ENCODE data around the gene CRLF1. TPM values are rescaled to one million over a fixed set of nuclear protein-coding genes. Genes with fewer than 3 reads are reported as not detected.
"Not testable (repeated sequence)": the region's sequence is repeated elsewhere in the genome, so short reads cannot be mapped to it uniquely, and the experiment has no call there.

Gene CRLF1
- total RNA-seq, 1 donor from 2014 or later, result not detected

DNA sequence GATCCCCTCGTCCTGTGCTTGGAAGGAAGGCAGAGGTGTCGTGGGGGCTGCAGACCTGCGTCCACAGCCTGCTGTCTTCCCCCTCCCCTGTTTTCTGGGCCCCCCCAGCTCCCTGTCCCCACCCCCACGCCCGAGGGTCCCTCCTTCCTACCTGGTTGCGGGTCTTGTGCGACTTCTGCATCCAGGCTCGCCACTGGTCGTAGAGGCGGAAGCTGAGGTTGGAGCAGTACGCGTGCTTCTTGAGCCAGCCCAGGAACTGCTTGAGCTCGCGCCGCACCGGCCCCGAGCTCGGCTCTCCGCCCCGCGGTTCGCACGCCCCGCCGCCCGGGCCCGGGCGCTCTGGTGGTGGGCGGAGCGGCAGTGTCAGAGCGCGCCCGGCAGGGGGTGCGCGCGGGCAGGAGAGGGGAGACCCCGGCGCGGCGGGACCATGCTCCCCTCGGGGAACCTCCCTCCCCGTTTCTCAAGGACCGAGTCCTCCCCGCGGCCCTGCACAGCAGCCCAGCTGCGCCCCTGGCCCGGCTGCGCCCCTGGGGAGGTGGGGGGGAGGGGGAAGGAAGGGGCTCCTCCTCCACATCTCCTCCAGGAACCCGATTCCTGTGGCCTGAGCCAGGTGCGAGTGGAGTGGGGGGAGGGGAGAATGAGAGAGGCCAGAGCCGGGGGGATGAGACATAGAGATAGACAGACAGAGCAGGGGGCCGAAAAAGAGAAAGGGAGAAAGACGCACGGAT lies 12.3 kb downstream of the CRLF1 start:
- intact Hi-C loops (cut with micrococcal nuclease), result loop anchor here (1.0 kb wide), 1 partner anchor 253 kb away; no protein-coding TSS in a partner anchor

DNA sequence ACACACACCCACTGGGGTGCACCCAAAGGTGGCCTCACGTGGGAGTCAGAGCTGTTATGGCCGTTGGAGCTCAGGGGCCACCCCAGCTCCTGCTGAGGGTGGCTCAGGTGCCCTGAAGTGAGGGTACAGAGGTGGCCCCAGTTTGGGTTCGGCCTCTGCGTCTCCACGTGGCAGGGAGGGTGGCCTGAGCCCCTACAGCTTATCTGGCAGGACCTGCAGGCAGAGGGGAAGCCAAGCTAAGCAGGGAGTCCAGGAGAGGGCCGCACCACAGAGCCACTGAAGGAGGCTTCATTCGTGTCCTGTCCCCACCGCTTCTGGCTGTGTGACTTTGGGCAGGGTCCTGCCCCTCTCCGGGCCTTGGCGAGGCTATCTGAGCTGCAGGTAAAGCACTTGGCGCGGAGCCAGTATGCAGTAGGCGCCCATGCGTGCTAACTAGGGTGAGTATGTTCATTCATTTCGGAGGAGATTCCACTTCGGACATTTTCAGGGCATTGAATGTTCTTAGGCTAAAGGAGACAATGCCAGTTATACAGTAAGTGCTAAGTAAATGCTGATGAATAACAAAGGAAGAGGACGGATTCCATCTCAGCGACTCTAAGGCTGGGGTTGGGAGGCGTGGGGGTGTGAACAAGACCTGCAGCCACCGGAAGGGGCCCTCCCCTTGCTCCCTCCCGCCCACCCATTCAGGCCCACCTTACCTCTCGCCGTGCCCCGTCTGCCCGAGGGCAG lies 13.1 kb downstream of the CRLF1 start:
- intact Hi-C loops (cut with micrococcal nuclease), result loop anchor here (1.0 kb wide), 1 partner anchor 254 kb away; no protein-coding TSS in a partner anchor

DNA sequence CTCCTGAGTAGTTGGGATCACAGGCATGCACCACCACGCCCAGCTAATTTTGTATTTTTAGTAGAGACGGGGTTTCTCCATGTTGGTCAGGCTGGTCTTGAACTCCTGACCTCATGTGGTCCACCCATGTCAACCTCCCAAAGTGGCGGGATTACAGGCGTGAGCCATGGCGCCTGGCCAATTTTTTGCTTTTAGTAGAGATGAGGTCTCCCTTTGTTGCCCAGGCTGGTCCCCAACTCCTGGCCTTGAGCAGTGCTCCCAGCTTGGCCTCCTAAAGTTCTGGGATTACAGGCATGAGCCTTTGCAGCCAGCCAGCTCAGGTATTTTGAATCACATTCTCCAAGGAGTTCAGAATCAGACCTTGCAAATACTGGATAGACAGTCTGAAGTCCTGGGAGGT lies 13.9 kb downstream of the CRLF1 start:
- intact Hi-C loops (cut with micrococcal nuclease), result not testable (repeated sequence)

DNA sequence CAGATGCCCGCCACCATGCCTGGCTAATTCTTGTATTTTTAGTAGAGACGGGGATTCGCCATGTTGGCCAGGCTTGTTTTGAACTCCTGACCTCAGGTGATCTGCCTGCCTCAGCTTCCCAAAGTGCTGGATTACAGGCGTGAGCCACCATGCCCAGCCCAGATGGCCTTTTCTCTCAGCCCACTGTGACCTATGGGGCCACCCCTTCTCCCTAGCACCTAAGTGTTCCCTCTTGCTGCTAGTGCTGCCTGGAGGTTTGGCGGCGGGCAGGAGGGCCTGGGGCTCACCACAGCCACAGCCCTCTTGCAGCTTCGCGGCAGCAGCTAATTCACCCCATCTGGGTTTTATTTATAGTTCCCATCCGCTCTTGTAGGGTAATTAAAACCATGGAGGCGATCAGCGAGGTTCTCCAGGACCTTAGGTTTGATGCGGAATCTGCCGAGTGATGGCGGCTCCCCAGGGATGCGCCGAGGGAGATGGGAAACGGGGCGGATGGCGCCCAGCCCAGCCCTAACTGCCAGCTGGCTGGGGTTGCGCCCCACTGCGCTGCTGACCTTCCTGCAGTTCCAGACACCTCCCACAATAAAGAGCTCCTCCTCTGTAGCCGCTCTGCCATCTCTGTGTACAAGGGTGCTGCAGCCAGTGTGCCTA lies 14.7 kb downstream of the CRLF1 start:
- intact Hi-C loops (cut with micrococcal nuclease), result no loop called here

DNA sequence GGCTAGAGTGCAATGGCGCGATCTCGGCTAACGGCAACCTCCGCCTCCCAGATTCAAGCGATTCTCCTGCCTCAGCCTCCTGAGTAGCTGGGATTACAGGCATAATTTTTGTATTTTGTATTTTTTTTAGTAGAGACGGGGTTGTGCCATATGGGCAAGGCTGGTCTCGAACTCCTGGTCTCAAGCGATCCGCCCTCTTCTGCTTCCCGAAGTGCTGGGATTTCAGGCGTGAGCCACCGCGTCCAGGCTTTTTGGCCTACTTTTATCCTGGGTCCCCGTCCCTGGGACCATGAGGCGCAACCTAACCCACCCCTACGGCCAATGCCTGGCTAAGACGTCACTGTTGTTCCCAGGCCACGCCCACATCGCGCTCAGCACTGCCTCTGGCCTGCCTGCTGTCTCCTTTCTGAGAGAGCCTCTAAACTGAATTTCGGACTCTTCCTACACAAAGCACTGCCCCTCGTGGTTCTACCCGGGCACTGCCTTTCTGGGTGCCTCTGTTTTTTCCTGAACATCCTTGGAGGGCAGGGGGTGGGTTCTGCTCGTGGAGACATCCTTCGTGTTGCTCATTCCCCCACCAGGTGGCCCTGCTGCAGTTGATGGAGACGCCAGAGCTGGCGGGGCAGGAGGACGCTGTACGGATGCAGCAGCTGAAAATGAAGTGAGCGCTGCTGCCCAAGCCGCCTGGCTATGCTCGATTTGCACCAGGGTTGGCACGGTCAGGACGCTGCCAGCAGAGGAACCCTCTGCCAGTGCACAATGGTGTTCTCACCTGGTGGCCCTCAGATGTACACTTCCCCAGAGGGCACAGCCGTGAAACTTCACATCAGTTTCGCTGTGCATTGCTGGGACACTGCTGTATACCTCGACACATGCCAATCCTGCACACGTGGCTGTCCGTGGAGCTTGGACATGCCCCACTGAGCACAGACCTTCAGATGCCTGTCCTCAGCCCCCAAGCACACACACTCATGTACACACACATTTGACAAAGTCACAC lies 16.0 kb downstream of the CRLF1 start:
- intact Hi-C loops (cut with micrococcal nuclease), result no loop called here

DNA sequence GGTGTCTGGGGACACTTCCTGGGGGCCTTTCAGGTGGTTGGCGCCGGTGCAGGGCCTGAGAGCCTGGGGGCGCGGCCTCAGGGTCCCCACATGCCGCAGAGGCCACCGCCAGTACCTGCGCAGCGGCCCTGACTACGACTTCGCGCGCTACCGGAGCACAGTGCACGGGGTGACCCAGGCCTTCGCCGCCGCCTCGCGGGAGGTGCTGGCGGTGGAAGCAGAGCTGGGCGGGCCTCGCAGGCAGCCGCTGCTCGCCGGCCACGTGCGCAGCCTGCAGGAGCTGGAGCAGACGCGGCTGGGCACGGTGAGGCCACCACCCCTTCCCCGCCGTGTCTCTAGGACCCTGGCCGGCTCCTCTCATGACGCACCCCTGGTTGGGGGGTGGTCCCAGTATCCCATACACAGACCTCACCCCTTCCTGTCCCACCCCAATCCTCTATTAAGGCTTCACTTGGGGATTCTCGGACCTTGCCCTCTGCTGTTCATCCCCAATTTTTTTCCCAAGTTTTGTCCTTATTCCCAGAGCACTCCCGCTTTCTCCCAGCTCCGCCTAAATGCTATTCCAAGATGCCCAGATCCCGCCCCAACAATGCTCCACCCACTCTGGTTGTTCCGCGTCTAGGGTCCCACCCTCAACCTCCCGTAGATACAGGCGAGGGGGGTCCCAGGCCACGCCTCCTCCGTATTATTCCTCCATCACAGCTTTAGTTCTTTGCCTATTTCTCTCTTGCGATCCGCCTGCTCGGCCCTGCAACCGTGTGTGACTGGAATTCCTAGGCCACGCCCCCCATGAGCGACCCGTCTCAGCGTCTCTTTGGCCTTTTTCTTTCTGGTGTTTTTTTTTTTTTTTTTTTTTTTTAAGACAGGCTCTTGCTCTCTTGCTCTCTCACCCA lies 17.0 kb downstream of the CRLF1 start:
- intact Hi-C loops (cut with micrococcal nuclease), result loop anchor here (1.0 to 5.0 kb wide), 4 partner anchors 46 to 122 kb away; partner anchors contain the start of genes ELL, FKBP8 and KLHL26

DNA sequence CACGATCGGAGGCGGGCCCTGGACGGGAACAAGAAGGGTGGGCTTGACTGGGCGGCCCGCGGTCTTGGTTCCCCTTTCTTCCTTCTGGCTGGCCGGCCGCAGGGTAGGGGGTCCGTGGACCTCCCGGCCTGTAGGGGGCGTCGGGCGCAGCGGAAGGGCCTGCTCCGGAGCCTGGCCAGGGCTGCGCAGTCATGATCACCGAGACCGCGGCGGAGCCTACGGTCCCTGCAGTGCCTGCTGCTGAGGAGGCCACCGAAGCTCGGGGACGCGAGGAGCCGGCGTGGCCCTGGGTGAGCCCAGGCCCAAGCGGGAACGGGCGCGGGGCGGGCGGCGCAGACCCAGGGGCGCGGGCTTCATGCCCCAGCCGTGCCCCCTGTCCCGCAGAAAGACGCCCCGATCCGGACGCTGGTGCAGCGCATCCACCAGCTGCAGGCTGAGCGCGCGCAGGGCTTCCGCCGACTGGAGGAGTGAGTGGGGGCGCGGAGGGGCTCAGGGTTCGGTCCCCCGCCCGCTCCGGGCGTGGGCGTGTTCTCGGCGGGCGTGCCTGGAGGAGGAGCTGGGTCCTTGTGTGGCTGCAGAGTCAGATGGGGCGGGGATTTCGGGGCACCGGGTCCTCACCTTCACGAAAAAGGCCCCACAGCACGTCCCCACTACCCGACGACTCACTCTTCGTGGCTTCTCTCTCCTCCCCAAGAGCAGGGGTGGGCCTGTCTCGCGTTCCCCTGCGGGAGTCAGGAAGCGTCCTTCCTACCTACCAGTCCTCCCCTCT lies 17.8 kb downstream of the CRLF1 start, which contains the start of gene REX1BD:
Gene REX1BD, plus strand, starts transcription at position 188 of the 769 bp plus-strand sequence. Its CDS starts 4 bp downstream, at position 192.
- intact Hi-C loops (cut with micrococcal nuclease), result loop anchor here (1.0 to 5.0 kb wide), 5 partner anchors 17 to 121 kb away; partner anchors contain the start of genes ELL, FKBP8, KLHL26 and UBA52

DNA sequence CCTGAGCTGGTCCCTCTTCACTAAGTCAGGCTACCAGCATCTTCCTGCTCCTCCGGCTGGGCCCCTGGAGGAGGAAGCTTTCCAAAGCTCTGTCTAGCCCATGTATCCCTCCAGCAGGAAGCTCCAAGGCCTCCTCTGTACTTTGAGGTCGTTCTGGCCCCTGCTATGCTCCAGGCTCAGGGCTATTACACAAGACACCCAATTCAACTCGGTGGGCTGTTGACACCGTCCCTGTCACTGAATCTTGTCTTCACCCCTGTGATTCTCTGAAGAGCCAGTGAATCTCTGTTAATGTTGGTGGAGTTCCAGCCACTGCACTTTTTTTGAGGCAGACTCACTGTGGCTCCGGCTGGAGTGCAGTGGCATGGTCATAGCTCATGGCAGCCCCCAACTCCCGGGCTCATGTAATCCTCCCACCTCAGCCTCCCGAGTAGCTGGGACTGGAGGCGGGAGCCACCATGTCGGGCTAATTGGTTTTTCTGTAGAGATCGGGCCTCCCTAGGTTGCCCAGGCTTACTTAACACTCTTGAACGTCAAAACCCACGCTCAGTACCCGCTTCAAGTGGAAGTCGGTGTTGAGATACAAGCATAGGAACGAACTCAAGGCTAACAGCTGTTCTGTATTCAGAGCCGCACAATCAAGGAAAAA lies 18.5 kb downstream of the CRLF1 start:
- intact Hi-C loops (cut with micrococcal nuclease), result loop anchor here (1.0 to 5.0 kb wide), 3 partner anchors 17 to 121 kb away; partner anchors contain the start of genes KLHL26 and UBA52

DNA sequence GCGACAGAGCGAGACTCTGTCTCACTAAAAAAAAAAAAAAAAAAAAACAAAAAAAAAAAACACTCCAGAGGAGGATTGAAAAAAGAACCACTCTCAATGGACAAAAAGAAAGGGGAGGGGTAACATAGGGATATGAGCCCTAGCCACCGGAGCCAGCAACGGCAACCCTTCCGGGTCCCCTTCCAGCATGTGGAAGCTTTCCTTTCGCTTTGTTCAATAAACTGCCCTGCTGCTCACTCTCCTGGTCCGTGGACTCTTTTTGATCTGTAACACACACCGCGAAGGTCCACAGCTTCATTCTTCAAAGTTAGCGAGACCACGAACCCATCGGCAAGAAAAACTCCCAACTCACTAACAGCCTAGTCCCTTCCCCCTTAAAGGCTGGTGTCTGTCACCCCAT lies 19.0 kb downstream of the CRLF1 start:
- intact Hi-C loops (cut with micrococcal nuclease), result loop anchor here (5.0 kb wide), 1 partner anchor 120 kb away; no protein-coding TSS in a partner anchor

DNA sequence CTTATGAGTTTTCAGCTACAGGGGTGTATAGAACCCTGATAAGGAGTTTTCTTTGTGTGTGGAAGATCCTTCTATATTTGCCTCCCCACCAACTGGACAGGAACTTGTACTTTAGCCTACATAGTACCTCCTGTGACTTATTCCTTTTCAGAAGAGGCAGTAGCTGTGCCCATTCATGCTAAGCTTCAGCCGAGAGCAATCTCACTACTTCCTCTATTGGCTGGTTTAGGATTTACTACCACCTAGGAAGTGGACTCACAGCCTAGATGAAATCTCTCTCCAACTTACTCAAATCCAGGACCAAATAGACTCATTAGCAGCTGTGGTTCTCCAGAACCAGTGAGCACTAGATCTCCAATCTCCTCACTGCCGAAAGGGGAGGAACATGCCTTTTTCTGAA lies 20.3 kb downstream of the CRLF1 start:
- intact Hi-C loops (cut with micrococcal nuclease), result loop anchor here (5.0 kb wide), 1 partner anchor 119 kb away; no protein-coding TSS in a partner anchor

DNA sequence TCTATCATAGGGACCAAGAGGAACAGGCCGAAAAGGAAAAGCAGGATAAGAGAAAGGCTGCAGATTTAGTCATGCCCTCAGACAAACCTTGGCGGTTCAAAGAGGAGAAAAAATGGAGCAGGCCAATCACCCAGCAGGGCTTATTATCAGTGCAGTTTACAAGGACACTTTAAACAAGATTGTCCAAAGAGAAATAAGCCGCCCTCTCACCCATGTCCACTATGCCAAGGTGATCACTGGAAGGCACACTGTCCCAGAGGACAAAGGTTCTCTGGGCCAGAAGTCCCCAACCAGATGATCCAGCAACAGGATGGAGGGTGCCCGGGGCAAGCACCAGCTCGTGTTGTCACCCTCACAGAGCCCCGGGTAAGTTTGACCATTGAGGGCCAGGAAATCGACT lies 26.3 kb downstream of the CRLF1 start:
- intact Hi-C loops (cut with micrococcal nuclease), result no loop called here

DNA sequence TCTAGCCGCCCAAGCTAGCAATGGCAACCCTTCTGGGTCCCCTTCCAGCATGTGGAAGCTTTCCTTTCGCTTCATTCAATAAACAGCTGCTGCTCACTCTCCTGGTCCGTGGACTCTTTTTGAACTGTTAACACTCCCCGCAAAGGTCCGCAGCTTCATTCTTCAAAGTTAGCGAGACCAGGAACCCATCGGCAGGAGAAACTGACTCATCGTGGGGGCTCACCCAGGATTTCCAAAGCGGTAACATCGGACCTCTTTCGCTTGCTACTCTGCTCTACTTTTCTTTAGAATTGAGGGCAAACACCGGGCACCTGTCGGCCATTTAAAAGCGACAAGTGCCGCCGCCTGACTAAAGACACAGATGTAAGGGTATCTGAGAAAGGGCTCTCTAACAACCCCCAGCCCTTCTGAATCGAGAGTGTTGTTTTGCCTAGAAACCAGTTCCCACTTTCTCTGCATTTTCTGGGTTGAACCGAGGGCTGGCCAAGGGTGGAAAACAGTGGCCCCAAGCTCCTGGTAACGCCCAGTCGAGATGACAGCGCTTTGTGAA lies 29.2 kb downstream of the CRLF1 start:
- intact Hi-C loops (cut with micrococcal nuclease), result no loop called here

DNA sequence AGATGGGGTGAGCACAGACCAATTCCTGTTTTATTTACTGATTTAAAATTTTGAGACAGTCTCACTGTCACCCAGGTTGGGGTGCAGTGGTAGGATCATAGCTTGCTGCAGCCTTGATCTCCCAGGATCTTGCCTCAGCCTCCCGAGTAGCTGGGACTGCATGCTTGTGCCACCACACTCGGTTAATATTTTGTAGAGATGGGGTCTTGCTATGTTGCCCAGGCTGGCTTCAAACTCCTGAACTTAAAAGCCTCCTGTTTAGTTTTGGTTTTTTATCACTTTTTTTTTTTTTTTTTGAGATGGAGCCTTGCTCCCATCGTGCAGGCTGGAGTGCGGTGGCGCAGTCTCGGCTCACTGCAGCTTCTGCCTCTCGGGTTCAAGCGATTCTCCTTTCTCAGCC lies 30.2 kb downstream of the CRLF1 start:
- intact Hi-C loops (cut with micrococcal nuclease), result no loop called here

DNA sequence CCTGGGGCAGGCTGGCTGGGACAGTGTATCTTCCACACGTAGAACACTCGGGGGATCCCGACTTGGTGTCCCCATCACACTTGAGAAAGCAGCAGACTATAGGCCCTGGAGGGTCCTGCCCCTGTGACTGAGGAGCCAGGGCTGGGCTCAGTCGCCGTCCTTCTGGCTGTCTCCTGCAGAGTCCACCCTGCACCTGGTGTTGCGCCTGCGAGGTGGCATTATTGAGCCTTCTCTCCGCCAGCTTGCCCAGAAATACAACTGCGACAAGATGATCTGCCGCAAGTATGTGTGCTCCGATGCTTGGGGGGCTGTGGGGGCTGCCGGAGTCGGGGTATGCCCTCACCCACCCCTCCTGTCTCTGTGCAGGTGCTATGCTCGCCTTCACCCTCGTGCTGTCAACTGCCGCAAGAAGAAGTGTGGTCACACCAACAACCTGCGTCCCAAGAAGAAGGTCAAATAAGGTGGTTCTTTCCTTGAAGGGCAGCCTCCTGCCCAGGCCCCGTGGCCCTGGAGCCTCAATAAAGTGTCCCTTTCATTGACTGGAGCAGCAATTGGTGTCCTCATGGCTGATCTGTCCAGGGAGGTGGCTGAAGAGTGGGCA lies 31.8 kb downstream of the CRLF1 start:
- intact Hi-C loops (cut with micrococcal nuclease), result no loop called here

DNA sequence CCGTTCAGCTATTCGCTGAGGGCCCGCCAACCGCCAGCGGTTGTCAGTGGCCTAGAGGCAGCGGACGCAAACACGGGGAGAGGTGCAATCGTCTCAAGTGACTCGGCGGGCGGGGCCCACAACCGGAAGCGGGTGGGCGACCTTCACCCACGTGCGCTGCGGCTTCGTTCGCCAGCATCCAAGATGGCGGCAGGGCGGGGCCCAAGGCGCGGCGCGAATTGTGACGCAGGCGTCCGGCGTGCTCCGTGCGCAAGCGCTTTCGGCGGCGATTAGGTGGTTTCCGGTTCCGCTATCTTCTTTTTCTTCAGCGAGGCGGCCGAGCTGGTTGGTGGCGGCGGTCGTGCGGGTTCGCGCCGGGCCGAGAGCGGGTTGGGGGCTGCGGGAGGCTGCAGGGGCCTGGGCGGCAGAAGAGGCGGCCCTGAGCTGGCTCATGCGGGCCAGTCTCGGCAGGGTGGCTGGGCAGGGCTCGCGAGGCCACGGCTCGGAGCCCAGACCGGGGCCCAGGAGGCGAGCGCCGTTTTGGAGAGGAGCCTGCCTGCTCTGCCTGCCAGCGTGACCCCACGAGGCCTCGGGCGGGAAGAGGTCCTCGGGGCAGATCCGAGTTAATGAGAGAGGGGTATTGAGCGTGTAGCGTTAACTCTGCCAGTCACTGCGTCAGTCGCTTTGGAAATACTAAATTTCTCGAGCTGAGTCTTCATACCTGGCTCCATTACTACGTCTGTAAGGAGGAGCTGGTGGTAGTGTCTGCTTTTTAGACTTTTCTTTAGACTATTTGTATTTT lies 34.8 kb downstream of the CRLF1 start, which contains the start of gene UBA52:
Gene UBA52, plus strand, starts transcription at position 294 of the 781 bp plus-strand sequence. CDS start 1,444 bp downstream, outside the sequence.
- intact Hi-C loops (cut with micrococcal nuclease), result loop anchor here (1.0 kb wide), 6 partner anchors 14 to 348 kb away; partner anchors contain the start of genes COPE, DDX49, ELL and KXD1

DNA sequence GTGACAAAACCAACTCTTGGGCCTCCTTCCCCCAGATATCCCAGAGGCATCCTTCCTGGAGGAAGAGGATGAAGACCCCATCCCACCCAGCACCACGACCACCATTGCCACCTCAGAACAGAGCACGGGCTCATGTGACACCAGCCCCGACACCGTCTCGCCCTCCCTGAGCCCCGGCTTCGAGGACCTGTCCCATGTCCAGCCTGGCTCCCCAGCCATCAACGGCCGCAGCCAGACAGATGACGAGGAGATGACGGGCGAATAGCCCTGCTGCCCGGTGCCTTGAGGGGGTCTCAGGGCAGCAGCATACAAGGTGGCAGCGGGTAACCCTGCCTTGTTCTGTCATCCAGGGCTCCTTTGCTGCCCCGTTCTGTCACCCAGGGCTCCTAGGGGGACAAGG lies 38.2 kb downstream of the CRLF1 start:
- intact Hi-C loops (cut with micrococcal nuclease), result no loop called here
